Brain microvascular endothelial cell (primary cell): Measurements from ENCODE around the gene PSTPIP1.
"Not testable (repeated sequence)": the region's sequence is repeated elsewhere in the genome, so short reads cannot be mapped to it uniquely, and the experiment has no call there.

Experiments used
- DNase-seq: peaks from one replicate; pipeline ENCODE4 v3.0.0-alpha.2; 2020
- H3K27ac ChIP-seq: fragments of 250-450 bp; sonication (Bioruptor Pico); 2 replicates; pipeline ENCODE4 v1.5.1; 2020; ENCODE audit warnings: mild to moderate bottlenecking, moderate library complexity
- H3K27me3 ChIP-seq: fragments of 250-450 bp; sonication (Bioruptor Pico); replicated peaks from 2 replicates; pipeline ENCODE4 v1.5.1; 2020; ENCODE audit warnings: mild to moderate bottlenecking
- H3K36me3 ChIP-seq: fragments of 250-450 bp; sonication (Bioruptor Pico); replicated peaks from 2 replicates; pipeline ENCODE4 v1.5.1; 2020; ENCODE audit warnings: mild to moderate bottlenecking
- H3K4me3 ChIP-seq: 2 replicates; pipeline ENCODE4 v1.5.1; 2011; ENCODE audit warnings: low read depth, mild to moderate bottlenecking, control low read depth, low read length, moderate library complexity
- CTCF ChIP-seq: IDR thresholded peaks from 2 replicates; pipeline ENCODE4 v1.5.1; 2011; ENCODE audit warnings: low read depth, mild to moderate bottlenecking, moderate library complexity, low read length, control low read depth, inconsistent platforms; ENCODE audit errors: missing control alignments
- in situ Hi-C: cut with HindIII; loops from 2 replicates; pipeline ENCODE4 v1.10.0; 2017; ENCODE audit warnings: low sequenced_read_pairs, low pct_ligation_motif_present

Gene PSTPIP1

DNA sequence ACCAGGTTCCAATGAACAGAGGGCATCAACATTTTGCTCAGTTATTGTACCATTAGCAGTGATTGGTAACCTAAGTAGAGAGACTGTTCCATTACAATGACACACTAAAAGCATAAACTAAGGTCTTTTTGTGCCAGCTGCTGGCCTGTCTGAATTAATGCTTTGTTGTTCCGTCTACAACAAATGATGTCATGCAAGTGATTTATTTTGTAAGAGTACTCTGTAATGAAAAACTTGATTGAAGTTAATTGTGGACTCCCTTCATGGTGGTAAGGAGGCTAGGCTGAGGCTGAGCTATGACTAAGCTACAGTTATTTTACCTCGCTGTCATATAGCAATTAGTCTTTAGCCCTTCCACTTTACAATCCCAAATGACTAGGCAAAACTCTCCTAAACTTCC, 40.2 kb upstream of the PSTPIP1 start:
- TF ChIP-seq CTCF: no peak
- H3K27ac ChIP-seq: no peak overlapping the region
- in situ Hi-C loops: no loop called here
- no peaks in the 10 kb centered on the region for H3K36me3 ChIP-seq
- no peaks in the 10 kb centered on the region for H3K27me3 ChIP-seq
- no peak for DNase-seq
- no peak overlapping the region for H3K4me3 ChIP-seq

GRCh38 chr15:76961268-76962011, 33.5 kb upstream of the PSTPIP1 start:
- no peak for DNase-seq
- in situ Hi-C loops: no loop called here

GRCh38 chr15:76962337-76963013, 32.5 kb upstream of the PSTPIP1 start:
- Histone ChIP-seq H3K27me3 (no peaks in the 10 kb centered on the region), H3K4me3 (no peak overlapping the region), H3K27ac (no peak overlapping the region), H3K36me3 (no peaks in the 10 kb centered on the region)
- in situ Hi-C loops: no loop called here
- no peak for DNase-seq
- TF ChIP-seq CTCF: no peak

More at GRCh38 chr15:76961268-76962011, 33.5 kb upstream of the PSTPIP1 start:
- no peak for TF ChIP-seq CTCF
- Histone ChIP-seq H3K36me3 (no peaks in the 10 kb centered on the region), H3K4me3 (no peak overlapping the region), H3K27ac (no peak overlapping the region), H3K27me3 (no peaks in the 10 kb centered on the region)

DNA sequence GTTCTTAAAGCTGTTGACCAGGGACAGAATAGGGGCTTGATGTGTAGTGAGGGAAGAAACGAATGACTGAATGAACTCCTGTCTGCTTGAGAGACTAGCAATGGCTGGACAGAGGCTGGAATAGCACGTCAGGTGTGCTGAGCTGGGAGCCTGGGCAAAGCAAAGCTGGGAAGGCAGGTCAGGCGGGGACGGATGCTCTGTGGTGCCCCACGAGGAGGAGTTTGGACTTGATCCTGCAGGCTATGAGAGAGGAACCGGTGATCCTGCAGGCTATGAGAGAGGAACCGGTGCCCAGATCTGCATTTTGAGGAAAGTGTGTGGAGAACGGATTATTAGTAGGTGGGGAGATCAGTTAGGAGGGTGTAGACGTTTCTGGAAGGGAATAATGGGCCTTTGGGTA, 31.3 kb upstream of the PSTPIP1 start:
- Histone ChIP-seq H3K36me3 (no peaks in the 10 kb centered on the region), H3K27ac (no peak overlapping the region), H3K27me3 (no peaks in the 10 kb centered on the region), H3K4me3 (no peak overlapping the region)
- in situ Hi-C loops: no loop called here
- TF ChIP-seq CTCF: no peak
- DNase-seq: no peak

GRCh38 chr15:76964157-76964556, 30.8 kb upstream of the PSTPIP1 start:
- TF ChIP-seq CTCF: no peak
- in situ Hi-C loops: no loop called here
- no peak for DNase-seq
- no peak overlapping the region for H3K27ac ChIP-seq
- no peak overlapping the region for H3K4me3 ChIP-seq
- no peaks in the 10 kb centered on the region for H3K27me3 ChIP-seq
- H3K36me3 ChIP-seq: no peaks in the 10 kb centered on the region

- H3K27me3 ChIP-seq, H3K27ac ChIP-seq, H3K36me3 ChIP-seq, in situ Hi-C loops, H3K4me3 ChIP-seq, DNase-seq: not testable (repeated sequence)
These were observed 28.9 kb upstream of the PSTPIP1 start for GRCh38 chr15:76966051-76966450.
